Brain microvascular endothelial cell (primary cell): Measurements from ENCODE around the gene STXBP1.

Source experiments
- DNase-seq: peaks from one replicate; pipeline ENCODE4 v3.0.0-alpha.2; 2020
- H3K27ac ChIP-seq: fragments of 250-450 bp; sonication (Bioruptor Pico); 2 replicates; pipeline ENCODE4 v1.5.1; 2020; ENCODE audit warnings: mild to moderate bottlenecking, moderate library complexity
- H3K27me3 ChIP-seq: fragments of 250-450 bp; sonication (Bioruptor Pico); replicated peaks from 2 replicates; pipeline ENCODE4 v1.5.1; 2020; ENCODE audit warnings: mild to moderate bottlenecking
- H3K36me3 ChIP-seq: fragments of 250-450 bp; sonication (Bioruptor Pico); replicated peaks from 2 replicates; pipeline ENCODE4 v1.5.1; 2020; ENCODE audit warnings: mild to moderate bottlenecking
- H3K4me3 ChIP-seq: 2 replicates; pipeline ENCODE4 v1.5.1; 2011; ENCODE audit warnings: low read depth, mild to moderate bottlenecking, control low read depth, low read length, moderate library complexity
- in situ Hi-C: cut with HindIII; loops from 2 replicates; pipeline ENCODE4 v1.10.0; 2017; ENCODE audit warnings: low sequenced_read_pairs, low pct_ligation_motif_present
- TF ChIP-seq, protein P1 (sequence below): IDR thresholded peaks from 2 replicates; pipeline ENCODE4 v1.5.1; 2011; ENCODE audit warnings: low read depth, mild to moderate bottlenecking, moderate library complexity, low read length, control low read depth, inconsistent platforms; ENCODE audit errors: missing control alignments

The STXBP1 gene

DNA sequence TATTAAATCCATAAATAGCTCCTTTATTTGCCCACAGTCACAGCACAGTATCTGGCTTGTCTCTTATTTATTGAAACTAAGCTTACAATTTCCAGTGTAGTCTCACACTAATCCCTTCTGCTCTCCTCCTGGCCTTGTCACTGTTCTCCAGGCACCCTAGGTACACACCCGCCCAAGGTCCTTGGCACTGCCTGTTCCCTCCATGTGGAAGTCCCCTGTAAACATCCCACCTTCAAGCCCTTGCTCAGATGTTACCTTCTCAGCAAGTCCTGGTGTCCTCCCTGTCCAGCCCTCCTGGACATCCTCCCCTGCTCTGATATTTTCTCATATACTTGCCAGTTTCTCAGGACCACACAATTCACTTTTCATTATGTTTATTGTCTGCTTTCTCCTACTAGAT is 50.5 kb downstream of the STXBP1 start:
- DNase-seq: no peak
- Histone ChIP-seq H3K27me3 (no peaks in the 10 kb centered on the region), H3K27ac (no peak overlapping the region), H3K4me3 (no peak overlapping the region), H3K36me3 (peaks cover 3% of the 10 kb centered on the region)
- in situ Hi-C loops: no loop called here
- TF ChIP-seq, protein P1, sequence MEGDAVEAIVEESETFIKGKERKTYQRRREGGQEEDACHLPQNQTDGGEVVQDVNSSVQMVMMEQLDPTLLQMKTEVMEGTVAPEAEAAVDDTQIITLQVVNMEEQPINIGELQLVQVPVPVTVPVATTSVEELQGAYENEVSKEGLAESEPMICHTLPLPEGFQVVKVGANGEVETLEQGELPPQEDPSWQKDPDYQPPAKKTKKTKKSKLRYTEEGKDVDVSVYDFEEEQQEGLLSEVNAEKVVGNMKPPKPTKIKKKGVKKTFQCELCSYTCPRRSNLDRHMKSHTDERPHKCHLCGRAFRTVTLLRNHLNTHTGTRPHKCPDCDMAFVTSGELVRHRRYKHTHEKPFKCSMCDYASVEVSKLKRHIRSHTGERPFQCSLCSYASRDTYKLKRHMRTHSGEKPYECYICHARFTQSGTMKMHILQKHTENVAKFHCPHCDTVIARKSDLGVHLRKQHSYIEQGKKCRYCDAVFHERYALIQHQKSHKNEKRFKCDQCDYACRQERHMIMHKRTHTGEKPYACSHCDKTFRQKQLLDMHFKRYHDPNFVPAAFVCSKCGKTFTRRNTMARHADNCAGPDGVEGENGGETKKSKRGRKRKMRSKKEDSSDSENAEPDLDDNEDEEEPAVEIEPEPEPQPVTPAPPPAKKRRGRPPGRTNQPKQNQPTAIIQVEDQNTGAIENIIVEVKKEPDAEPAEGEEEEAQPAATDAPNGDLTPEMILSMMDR: no peak

DNA sequence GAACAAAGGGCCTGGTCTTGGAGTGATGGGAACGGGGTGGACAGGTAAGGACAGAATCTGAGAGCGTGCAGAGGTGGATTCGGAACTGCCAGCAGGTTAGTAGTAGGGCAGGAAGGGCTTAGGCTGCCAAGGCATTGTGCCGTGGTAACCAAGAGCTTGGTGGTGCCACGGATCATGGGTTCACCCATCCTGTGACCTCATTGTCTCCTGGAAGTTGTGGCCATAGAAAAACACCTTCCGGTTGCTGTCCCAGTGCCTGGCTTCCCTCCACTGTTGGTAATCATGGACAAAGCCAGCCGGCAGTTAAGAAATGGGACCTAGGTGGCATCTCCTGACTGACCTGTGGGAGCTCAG is 52.2 kb downstream of the STXBP1 start:
- Histone ChIP-seq H3K4me3 (no peak overlapping the region), H3K36me3 (peaks cover 3% of the 10 kb centered on the region), H3K27ac (no peak overlapping the region), H3K27me3 (no peaks in the 10 kb centered on the region)
- no peak for DNase-seq
- in situ Hi-C loops: no loop called here
- TF ChIP-seq, protein P1: no peak

DNA sequence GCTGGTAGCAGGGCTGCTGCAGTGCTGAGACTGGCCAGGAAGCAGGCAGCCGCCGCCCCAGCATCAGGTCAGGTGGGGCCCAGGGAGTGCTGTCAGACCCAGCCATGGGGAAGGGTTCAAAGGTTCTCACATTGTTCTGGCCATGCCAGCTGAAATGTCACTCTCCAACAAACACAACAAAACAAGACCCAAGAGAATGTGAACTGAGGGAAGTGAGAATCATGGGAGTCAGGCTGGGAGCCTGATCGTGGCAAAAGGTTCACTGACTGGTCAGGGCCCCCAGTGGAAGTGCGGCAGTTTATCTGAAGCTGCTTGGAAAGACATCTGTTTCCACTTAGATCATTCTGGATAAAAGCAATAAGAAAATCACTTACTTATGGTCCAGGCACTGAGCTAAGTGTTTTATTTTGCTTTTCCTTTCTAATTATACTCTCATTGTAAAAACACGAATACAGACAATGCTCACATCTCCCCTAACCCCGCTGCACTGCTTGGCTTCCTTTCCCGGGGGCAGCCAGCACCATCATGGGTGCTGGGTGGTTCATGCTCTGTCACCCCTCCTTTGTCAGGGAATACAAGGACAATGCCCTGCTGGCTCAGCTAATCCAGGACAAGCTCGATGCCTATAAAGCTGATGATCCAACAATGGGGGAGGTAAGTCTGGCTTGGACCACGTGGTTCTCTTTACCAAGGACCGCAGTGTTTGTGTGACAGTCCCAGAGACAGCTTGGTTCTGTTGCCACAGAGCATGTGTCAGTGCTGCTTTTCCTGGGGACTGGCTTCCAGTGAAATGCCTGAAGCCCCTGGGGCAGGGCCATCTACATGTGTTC is 52.8 kb downstream of the STXBP1 start:
- H3K27ac ChIP-seq: no peak overlapping the region
- no peak for DNase-seq
- H3K4me3 ChIP-seq: no peak overlapping the region
- H3K27me3 ChIP-seq: no peaks in the 10 kb centered on the region
- peaks cover 3% of the 10 kb centered on the region for H3K36me3 ChIP-seq
- TF ChIP-seq, protein P1: no peak
- in situ Hi-C loops: no loop called here

DNA sequence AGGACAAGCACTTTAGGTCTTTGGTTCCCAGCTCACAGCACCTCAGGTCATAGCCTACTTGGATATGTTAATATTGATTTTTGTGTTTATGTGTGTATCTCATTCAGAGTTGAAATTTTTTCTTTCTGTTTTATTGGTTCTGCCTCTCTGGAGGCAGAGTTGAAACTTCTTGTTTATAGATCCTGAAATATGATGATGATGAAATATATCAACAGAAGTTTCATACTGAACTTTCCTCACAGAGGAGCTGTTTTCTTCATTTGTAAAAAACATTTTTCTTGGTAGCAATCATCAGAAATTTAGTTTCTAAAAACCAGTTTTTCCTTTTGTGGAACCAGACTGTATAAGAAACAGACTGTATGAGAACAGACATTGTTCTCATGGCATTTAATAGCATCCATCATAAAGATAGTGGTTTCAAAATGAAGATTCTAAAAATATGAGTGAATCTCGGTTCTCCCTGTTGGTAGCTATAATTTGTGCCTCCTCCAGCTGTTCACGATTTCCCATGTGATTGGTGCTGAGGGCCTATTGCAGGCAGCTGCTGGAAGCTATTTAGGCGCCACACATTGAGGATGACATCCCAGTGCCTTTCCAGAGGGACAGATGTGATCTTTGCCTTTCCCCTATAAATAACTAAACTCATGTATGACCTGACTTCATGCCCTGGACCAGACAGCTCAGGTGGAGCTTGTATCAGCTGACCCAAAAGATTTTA is 55.2 kb downstream of the STXBP1 start:
- DNase-seq: no peak
- no peak overlapping the region for H3K27ac ChIP-seq
- H3K36me3 ChIP-seq: peaks cover 3% of the 10 kb centered on the region
- in situ Hi-C loops: no loop called here
- no peak overlapping the region for H3K4me3 ChIP-seq
- TF ChIP-seq, protein P1: no peak
- no peaks in the 10 kb centered on the region for H3K27me3 ChIP-seq

DNA sequence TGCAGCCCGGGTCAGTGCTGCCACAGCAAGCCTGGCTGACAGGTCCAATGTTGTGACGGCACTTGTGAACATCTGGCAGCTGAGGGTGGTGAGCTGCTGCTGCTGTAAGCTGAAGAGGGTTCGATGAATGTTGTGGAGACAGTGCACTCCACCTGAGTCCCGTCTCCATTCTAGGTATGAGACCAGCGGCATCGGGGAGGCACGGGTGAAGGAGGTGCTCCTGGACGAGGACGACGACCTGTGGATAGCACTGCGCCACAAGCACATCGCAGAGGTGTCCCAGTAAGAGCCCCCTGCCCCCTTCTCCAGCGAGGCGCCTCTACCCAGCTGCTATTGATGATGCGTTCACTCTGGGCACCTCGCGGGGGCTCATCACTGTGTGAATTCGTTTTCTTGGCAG is 55.8 kb downstream of the STXBP1 start:
- in situ Hi-C loops: no loop called here
- TF ChIP-seq, protein P1: no peak

More for the DNA sequence above, 55.8 kb downstream of the STXBP1 start:
- Histone ChIP-seq H3K4me3 (no peak overlapping the region), H3K27me3 (no peaks in the 10 kb centered on the region), H3K36me3 (peaks cover 7% of the 10 kb centered on the region), H3K27ac (no peak overlapping the region)
- no peak for DNase-seq
